ENCODE results near the gene RBM20. TPM values are rescaled to one million over a fixed set of nuclear protein-coding genes. Genes with fewer than 3 reads are reported as not detected.

RBM20 gene
- total RNA-seq, 1 donor from 2014 or later, result 3.3 TPM

DNA sequence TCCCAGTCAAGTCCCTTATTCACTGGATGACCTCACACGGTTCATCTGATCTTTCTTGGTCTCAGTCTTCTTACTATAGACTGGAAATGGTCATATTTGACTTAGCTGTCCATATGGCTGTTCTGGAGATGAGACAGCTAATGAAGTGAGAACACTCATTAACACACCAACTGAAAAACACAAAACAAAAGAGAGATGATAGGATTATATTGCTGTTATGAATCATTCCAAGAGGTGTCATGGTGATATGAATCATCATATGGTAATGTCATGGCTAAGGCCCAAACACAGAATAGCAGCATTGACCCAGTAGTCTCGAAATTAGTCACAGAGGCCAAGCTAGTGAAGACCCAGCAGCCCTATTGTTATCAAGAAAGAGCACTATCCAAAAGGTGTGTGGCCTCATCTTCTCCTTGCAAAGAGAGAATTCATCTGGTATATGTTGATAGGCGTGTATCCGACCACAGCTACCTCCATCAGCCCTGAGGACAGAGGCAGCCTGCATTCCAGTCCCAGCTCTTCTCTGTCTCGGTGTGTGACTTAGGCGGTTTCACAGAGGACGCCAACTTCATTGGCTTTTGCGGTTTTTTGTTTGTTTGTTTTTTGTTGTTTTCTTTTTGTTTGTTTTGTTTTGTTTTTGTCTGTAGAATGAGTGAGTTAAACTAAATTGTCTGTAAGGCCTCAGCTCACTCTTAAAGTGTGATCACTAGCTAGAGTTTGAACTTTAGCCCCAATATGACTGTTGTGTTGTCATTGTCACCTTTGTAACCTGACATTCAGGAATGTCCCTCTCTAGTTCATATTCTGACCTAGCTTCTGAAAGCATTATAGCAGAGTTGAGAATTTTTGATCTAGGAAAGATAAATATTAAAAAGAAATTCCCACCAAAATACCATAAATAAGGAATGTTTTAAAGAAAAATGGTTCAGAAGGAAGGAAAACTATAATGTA is 130.2 kb downstream of the RBM20 start:
- Histone ChIP-seq H3K27me3 (ENCODE audit: control insufficient read depth, insufficient read depth, low read length) (no peaks in the 10 kb centered on the region), H3K36me3 (ENCODE audit: control insufficient read depth, insufficient read depth, low read length) (no peaks in the 10 kb centered on the region), H3K4me3 (ENCODE audit: low read depth, low read length) (no peak overlapping the region)
- peak; percentile 28 for DNase-seq (ENCODE audit: low read depth)
- TF ChIP-seq, protein P1, sequence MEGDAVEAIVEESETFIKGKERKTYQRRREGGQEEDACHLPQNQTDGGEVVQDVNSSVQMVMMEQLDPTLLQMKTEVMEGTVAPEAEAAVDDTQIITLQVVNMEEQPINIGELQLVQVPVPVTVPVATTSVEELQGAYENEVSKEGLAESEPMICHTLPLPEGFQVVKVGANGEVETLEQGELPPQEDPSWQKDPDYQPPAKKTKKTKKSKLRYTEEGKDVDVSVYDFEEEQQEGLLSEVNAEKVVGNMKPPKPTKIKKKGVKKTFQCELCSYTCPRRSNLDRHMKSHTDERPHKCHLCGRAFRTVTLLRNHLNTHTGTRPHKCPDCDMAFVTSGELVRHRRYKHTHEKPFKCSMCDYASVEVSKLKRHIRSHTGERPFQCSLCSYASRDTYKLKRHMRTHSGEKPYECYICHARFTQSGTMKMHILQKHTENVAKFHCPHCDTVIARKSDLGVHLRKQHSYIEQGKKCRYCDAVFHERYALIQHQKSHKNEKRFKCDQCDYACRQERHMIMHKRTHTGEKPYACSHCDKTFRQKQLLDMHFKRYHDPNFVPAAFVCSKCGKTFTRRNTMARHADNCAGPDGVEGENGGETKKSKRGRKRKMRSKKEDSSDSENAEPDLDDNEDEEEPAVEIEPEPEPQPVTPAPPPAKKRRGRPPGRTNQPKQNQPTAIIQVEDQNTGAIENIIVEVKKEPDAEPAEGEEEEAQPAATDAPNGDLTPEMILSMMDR (IDR thresholded peaks at IDR 0.05; ENCODE audit: insufficient read depth, low read length, poor library complexity, severe bottlenecking), result no peak

GRCh38 chr10:110775020-110775375 is 130.9 kb downstream of the RBM20 start:
- Histone ChIP-seq H3K4me3 (ENCODE audit: low read depth, low read length) (no peak overlapping the region), H3K36me3 (ENCODE audit: control insufficient read depth, insufficient read depth, low read length) (no peaks in the 10 kb centered on the region), H3K27me3 (ENCODE audit: control insufficient read depth, insufficient read depth, low read length) (no peaks in the 10 kb centered on the region)
- DNase-seq (ENCODE audit: low read depth), result no peak
- TF ChIP-seq, protein P1 (IDR thresholded peaks at IDR 0.05; ENCODE audit: insufficient read depth, low read length, poor library complexity, severe bottlenecking), result no peak

DNA sequence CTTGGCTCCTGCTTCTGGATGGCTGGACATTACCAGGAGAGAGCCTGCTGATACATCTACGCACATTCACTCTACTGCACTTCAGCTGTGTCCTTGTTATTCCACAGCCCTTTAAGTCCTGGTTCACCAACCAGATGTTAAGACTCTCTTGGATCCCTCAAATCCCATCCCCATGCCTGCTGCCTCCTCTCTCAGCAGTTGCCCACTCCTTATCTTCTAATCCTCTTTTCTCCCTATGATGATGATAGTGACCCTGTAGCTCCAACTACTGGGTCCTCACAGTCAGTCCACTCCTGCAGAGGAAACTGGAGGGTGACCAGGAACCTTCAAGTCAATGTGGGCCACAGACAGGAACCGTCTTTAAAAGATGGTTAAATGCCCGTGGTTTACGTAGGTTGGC is 131.3 kb downstream of the RBM20 start:
- Histone ChIP-seq H3K4me3 (ENCODE audit: low read depth, low read length) (no peak overlapping the region), H3K36me3 (ENCODE audit: control insufficient read depth, insufficient read depth, low read length) (no peaks in the 10 kb centered on the region), H3K27me3 (ENCODE audit: control insufficient read depth, insufficient read depth, low read length) (no peaks in the 10 kb centered on the region)
- no peak for DNase-seq (ENCODE audit: low read depth)
- TF ChIP-seq, protein P1 (IDR thresholded peaks at IDR 0.05; ENCODE audit: insufficient read depth, low read length, poor library complexity, severe bottlenecking), result no peak

DNA sequence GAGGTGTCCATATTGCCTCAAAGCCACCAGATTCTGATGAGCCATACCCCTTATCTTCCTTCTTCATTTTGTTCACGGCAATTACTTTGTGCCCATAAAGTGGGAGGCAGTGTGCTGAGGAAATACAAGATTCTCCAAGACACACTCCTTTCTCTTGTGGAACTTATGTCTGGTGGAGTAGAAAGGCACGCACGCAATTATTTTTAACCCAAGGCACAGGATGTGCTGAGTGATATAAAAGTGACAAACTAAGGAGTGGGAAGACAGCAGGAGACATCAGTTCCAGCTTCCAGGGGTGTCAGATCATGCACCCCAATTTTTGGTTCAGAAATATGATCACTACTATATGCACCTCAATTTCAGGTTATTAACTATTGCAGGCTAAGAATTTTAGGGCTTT is 132.9 kb downstream of the RBM20 start:
- H3K27me3 ChIP-seq (ENCODE audit: control insufficient read depth, insufficient read depth, low read length), result no peaks in the 10 kb centered on the region

GRCh38 chr10:110777661-110778060 is 133.5 kb downstream of the RBM20 start:
- no peak for DNase-seq (ENCODE audit: low read depth)
- Histone ChIP-seq H3K4me3 (ENCODE audit: low read depth, low read length) (no peak overlapping the region), H3K36me3 (ENCODE audit: control insufficient read depth, insufficient read depth, low read length) (no peaks in the 10 kb centered on the region), H3K27me3 (ENCODE audit: control insufficient read depth, insufficient read depth, low read length) (no peaks in the 10 kb centered on the region)
- TF ChIP-seq, protein P1 (IDR thresholded peaks at IDR 0.05; ENCODE audit: insufficient read depth, low read length, poor library complexity, severe bottlenecking), result no peak

More for the DNA sequence above, 132.9 kb downstream of the RBM20 start:
- H3K4me3 ChIP-seq (ENCODE audit: low read depth, low read length), result no peak overlapping the region
- DNase-seq (ENCODE audit: low read depth), result no peak
- TF ChIP-seq, protein P1 (IDR thresholded peaks at IDR 0.05; ENCODE audit: insufficient read depth, low read length, poor library complexity, severe bottlenecking), result no peak
- no peaks in the 10 kb centered on the region for H3K36me3 ChIP-seq (ENCODE audit: control insufficient read depth, insufficient read depth, low read length)
